GM23338 (cell line): ENCODE measurements around the gene TMC1. TPM values are rescaled to one million over a fixed set of nuclear protein-coding genes. Genes with fewer than 3 reads are reported as not detected.

Experiments used
- ATAC-seq: fragments of 200-7000 bp; cut with Tn5 transposase; 3 replicates; pipeline ENCODE4 v1.9.1; 2020
- DNase-seq: peaks from one replicate; pipeline ENCODE4 v3.0.0-alpha.2; 2015; ENCODE audit warnings: low spot score
- H2AFZ ChIP-seq: fragments of 200-600 bp; sonication (generic); 2 replicates; pipeline ENCODE4 v1.8.0; 2016; ENCODE audit warnings: antibody characterized with exemption, mild to moderate bottlenecking, moderate library complexity
- H3F3A ChIP-seq: fragments of 200-600 bp; sonication (generic); replicated peaks from 2 replicates; pipeline ENCODE4 v1.8.0; 2017; ENCODE audit warnings: antibody characterized with exemption, mixed run types, low read depth
- H3K27ac ChIP-seq: fragments of 200-600 bp; sonication (generic); 2 replicates; pipeline ENCODE4 v1.6.1; 2016; ENCODE audit warnings: low read depth
- H3K27me3 ChIP-seq: fragments of 200-600 bp; sonication (generic); 2 replicates; pipeline ENCODE4 v1.8.0; 2016; ENCODE audit warnings: mild to moderate bottlenecking, mixed run types, moderate library complexity; ENCODE audit not compliant: insufficient read depth
- H3K36me3 ChIP-seq: fragments of 200-600 bp; sonication (generic); 2 replicates; pipeline ENCODE4 v1.8.0; 2016; ENCODE audit warnings: mild to moderate bottlenecking; ENCODE audit not compliant: insufficient read depth
- H3K4me1 ChIP-seq: fragments of 200-600 bp; sonication (generic); 2 replicates; pipeline ENCODE4 v1.8.0; 2016; ENCODE audit warnings: mild to moderate bottlenecking, moderate library complexity; ENCODE audit not compliant: insufficient read depth
- H3K4me2 ChIP-seq: fragments of 200-600 bp; sonication (generic); 2 replicates; pipeline ENCODE4 v1.7.1; 2017; ENCODE audit warnings: mixed run types
- H3K4me3 ChIP-seq: fragments of 200-600 bp; sonication (generic); 2 replicates; pipeline ENCODE4 v1.6.1; 2016; ENCODE audit warnings: mixed run types
- H3K79me2 ChIP-seq: fragments of 200-600 bp; sonication (generic); replicated peaks from 2 replicates; pipeline ENCODE4 v1.8.0; 2017; ENCODE audit warnings: mild to moderate bottlenecking; ENCODE audit not compliant: insufficient read depth
- H3K9me2 ChIP-seq: fragments of 200-600 bp; sonication (generic); 2 replicates; pipeline ENCODE4 v1.8.0; 2017; ENCODE audit not compliant: insufficient read depth
- H4K20me1 ChIP-seq: fragments of 200-600 bp; sonication (generic); replicated peaks from 2 replicates; pipeline ENCODE4 v1.8.0; 2017; ENCODE audit warnings: mild to moderate bottlenecking; ENCODE audit not compliant: insufficient read depth
- H3K27ac Mint-ChIP-seq: 2 replicates; pipeline ENCODE4 v1.8.0; 2020; ENCODE audit warnings: inconsistent platforms, mild to moderate bottlenecking, moderate library complexity, mixed read lengths
- H3K27me3 Mint-ChIP-seq: 3 replicates; pipeline ENCODE4 v1.8.0; 2022; ENCODE audit warnings: low read depth, mild to moderate bottlenecking, moderate library complexity, mixed read lengths, inconsistent platforms; ENCODE audit not compliant: insufficient read depth, poor library complexity
- H3K36me3 Mint-ChIP-seq: 3 replicates; pipeline ENCODE4 v1.8.0; 2021; ENCODE audit warnings: low read depth, mild to moderate bottlenecking, inconsistent platforms, moderate library complexity, mixed read lengths
- H3K4me1 Mint-ChIP-seq: 3 replicates; pipeline ENCODE4 v1.8.0; 2020; ENCODE audit warnings: mild to moderate bottlenecking, inconsistent platforms, mixed read lengths
- H3K4me3 Mint-ChIP-seq: 3 replicates; pipeline ENCODE4 v1.8.0; 2021; ENCODE audit warnings: moderate library complexity, mild to moderate bottlenecking, inconsistent platforms, mixed read lengths
- H3K9me3 Mint-ChIP-seq: 3 replicates; pipeline ENCODE4 v1.8.0; 2020; ENCODE audit warnings: moderate library complexity, mild to moderate bottlenecking, inconsistent platforms, mixed read lengths
- CREB1 ChIP-seq: fragments of 250-450 bp; sonication (Bioruptor Pico); IDR thresholded peaks from 2 replicates; pipeline ENCODE4 v1.5.0; 2020; ENCODE audit warnings: low read depth, mild to moderate bottlenecking, moderate library complexity
- EZH2 ChIP-seq: fragments of 200-600 bp; sonication (generic); IDR thresholded peaks from one replicate; pipeline ENCODE4 v1.8.0; 2017; ENCODE audit warnings: antibody characterized with exemption, mild to moderate bottlenecking, low read depth; ENCODE audit not compliant: unreplicated experiment
- EZH2phosphoT487 ChIP-seq: fragments of 200-600 bp; sonication (generic); IDR thresholded peaks from one replicate; pipeline ENCODE4 v1.8.1; 2018; ENCODE audit warnings: antibody characterized with exemption; ENCODE audit not compliant: unreplicated experiment
- JUNB ChIP-seq: IDR thresholded peaks from one replicate; pipeline ENCODE4 v1.6.1; 2016; ENCODE audit warnings: antibody characterized with exemption; ENCODE audit not compliant: unreplicated experiment
- NANOG ChIP-seq: IDR thresholded peaks from 2 replicates; pipeline ENCODE4 v1.6.1; 2016; ENCODE audit warnings: antibody characterized with exemption, borderline replicate concordance
- POLR2AphosphoS5 ChIP-seq: IDR thresholded peaks from 2 replicates; pipeline ENCODE4 v1.6.1; 2016; ENCODE audit warnings: antibody characterized with exemption, low read depth
- STAT1 ChIP-seq: IDR thresholded peaks from one replicate; pipeline ENCODE4 v1.6.1; 2016; ENCODE audit warnings: antibody characterized with exemption; ENCODE audit not compliant: unreplicated experiment
- ZNF114 ChIP-seq: fragments of 250-450 bp; sonication (Bioruptor Pico); IDR thresholded peaks from 2 replicates; pipeline ENCODE4 v1.5.0; 2020; ENCODE audit warnings: mild to moderate bottlenecking, moderate library complexity
- ZNF331 ChIP-seq: fragments of 250-450 bp; sonication (Bioruptor Pico); IDR thresholded peaks from 2 replicates; pipeline ENCODE4 v1.5.0; 2020; ENCODE audit warnings: low read depth, mild to moderate bottlenecking, moderate library complexity
- polyA plus RNA-seq: library from polyadenylated mRNA; unstranded; fragments of >200 nt; fragmentation: Nextera tagmentation; extraction: Ambion mirVana; gene quantifications from 2 replicates; pipeline ENCODE4 v1.2.1, GENCODE V29; 2016
- total RNA-seq: library from RNA; depleted of rRNA; stranded (reverse); fragments of >200 nt; shearing (Covaris generic); gene quantifications from 2 replicates; pipeline ENCODE4 v1.2.3, GENCODE V29; 2014
- TF ChIP-seq, protein P1 (sequence below): fragments of 250-450 bp; sonication (Bioruptor Pico); IDR thresholded peaks from 2 replicates; pipeline ENCODE4 v1.5.0; 2020; ENCODE audit warnings: mild to moderate bottlenecking, moderate library complexity
- TF ChIP-seq, protein P2 (sequence below): IDR thresholded peaks from 2 replicates; pipeline ENCODE4 v1.6.1; 2016; ENCODE audit warnings: antibody characterized with exemption
- TF ChIP-seq, protein P3 (sequence below): IDR thresholded peaks from one replicate; pipeline ENCODE4 v1.6.1; 2018; ENCODE audit warnings: antibody characterized with exemption; ENCODE audit not compliant: unreplicated experiment
- TF ChIP-seq, protein P4 (sequence below), 2 experiments: fragments of 200-600 bp in 1 of 2; sonication (generic) in 1 of 2; conservative IDR thresholded peaks; 2 replicates each; pipeline versions ENCODE4 v1.5.1 to v1.6.1; 2016 to 2017; ENCODE audit warnings: antibody characterized with exemption in 2 of 2, low read depth in 2 of 2, mild to moderate bottlenecking in 2 of 2, moderate library complexity in 1 of 2

The TMC1 gene
- total and polyA plus RNA-seq, 2 experiments from 2014 or later = 0.61 to 1.2 TPM

DNA sequence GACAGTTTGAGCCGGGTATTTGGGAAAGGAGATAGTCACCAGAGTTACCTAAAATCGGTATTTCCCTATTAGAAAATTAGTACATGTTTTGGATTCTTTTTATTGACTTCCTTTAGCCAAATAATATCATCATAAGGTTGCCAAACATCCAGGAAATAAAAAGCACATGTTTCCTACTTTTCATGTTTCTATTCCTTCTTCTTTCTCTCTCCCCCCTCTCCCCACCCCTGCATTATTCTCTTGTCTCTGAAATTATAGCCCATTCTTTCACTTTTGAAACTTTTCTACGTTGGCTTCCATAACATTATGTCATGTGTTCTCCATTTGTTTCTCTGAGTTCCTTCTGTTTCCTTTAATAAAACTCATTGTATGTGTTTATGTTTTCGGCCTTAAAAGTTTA, 269.6 kb downstream of the TMC1 start:
- H3K4me2 ChIP-seq = no peak overlapping the region
- Mint-ChIP-seq H3K36me3 (peaks cover 10% of the 10 kb centered on the region), H3K27me3 (no peaks in the 10 kb centered on the region), H3K4me1 (no peaks in the 10 kb centered on the region), H3K9me3 (peaks cover 9% of the 10 kb centered on the region; the same call in 2 of the 3 replicates), H3K4me3 (no peak overlapping the region), H3K27ac (no peak overlapping the region)
- no peaks in the 10 kb centered on the region for H4K20me1 ChIP-seq
- H2AFZ ChIP-seq = no peak overlapping the region
- no peaks in the 10 kb centered on the region for H3K27me3 ChIP-seq
- DNase-seq = no peak
- TF ChIP-seq POLR2AphosphoS5 = no peak
- TF ChIP-seq NANOG = no peak
- TF ChIP-seq EZH2 = no peak
- TF ChIP-seq, protein P1, sequence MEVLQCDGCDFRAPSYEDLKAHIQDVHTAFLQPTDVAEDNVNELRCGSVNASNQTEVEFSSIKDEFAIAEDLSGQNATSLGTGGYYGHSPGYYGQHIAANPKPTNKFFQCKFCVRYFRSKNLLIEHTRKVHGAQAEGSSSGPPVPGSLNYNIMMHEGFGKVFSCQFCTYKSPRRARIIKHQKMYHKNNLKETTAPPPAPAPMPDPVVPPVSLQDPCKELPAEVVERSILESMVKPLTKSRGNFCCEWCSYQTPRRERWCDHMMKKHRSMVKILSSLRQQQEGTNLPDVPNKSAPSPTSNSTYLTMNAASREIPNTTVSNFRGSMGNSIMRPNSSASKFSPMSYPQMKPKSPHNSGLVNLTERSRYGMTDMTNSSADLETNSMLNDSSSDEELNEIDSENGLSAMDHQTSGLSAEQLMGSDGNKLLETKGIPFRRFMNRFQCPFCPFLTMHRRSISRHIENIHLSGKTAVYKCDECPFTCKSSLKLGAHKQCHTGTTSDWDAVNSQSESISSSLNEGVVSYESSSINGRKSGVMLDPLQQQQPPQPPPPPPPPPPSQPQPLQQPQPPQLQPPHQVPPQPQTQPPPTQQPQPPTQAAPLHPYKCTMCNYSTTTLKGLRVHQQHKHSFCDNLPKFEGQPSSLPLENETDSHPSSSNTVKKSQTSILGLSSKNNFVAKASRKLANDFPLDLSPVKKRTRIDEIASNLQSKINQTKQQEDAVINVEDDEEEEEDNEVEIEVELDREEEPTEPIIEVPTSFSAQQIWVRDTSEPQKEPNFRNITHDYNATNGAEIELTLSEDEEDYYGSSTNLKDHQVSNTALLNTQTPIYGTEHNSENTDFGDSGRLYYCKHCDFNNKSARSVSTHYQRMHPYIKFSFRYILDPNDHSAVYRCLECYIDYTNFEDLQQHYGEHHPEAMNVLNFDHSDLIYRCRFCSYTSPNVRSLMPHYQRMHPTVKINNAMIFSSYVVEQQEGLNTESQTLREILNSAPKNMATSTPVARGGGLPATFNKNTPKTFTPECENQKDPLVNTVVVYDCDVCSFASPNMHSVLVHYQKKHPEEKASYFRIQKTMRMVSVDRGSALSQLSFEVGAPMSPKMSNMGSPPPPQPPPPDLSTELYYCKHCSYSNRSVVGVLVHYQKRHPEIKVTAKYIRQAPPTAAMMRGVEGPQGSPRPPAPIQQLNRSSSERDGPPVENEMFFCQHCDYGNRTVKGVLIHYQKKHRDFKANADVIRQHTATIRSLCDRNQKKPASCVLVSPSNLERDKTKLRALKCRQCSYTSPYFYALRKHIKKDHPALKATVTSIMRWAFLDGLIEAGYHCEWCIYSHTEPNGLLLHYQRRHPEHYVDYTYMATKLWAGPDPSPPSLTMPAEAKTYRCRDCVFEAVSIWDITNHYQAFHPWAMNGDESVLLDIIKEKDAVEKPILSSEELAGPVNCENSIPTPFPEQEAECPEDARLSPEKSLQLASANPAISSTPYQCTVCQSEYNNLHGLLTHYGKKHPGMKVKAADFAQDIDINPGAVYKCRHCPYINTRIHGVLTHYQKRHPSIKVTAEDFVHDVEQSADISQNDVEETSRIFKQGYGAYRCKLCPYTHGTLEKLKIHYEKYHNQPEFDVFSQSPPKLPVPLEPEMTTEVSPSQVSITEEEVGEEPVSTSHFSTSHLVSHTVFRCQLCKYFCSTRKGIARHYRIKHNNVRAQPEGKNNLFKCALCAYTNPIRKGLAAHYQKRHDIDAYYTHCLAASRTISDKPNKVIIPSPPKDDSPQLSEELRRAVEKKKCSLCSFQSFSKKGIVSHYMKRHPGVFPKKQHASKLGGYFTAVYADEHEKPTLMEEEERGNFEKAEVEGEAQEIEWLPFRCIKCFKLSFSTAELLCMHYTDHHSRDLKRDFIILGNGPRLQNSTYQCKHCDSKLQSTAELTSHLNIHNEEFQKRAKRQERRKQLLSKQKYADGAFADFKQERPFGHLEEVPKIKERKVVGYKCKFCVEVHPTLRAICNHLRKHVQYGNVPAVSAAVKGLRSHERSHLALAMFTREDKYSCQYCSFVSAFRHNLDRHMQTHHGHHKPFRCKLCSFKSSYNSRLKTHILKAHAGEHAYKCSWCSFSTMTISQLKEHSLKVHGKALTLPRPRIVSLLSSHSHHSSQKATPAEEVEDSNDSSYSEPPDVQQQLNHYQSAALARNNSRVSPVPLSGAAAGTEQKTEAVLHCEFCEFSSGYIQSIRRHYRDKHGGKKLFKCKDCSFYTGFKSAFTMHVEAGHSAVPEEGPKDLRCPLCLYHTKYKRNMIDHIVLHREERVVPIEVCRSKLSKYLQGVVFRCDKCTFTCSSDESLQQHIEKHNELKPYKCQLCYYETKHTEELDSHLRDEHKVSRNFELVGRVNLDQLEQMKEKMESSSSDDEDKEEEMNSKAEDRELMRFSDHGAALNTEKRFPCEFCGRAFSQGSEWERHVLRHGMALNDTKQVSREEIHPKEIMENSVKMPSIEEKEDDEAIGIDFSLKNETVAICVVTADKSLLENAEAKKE (CRISPR knock-in tag) = no peak
- TF ChIP-seq ZNF331 (CRISPR knock-in tag) = no peak
- no peak for TF ChIP-seq CREB1 (CRISPR knock-in tag)
- TF ChIP-seq, protein P2, sequence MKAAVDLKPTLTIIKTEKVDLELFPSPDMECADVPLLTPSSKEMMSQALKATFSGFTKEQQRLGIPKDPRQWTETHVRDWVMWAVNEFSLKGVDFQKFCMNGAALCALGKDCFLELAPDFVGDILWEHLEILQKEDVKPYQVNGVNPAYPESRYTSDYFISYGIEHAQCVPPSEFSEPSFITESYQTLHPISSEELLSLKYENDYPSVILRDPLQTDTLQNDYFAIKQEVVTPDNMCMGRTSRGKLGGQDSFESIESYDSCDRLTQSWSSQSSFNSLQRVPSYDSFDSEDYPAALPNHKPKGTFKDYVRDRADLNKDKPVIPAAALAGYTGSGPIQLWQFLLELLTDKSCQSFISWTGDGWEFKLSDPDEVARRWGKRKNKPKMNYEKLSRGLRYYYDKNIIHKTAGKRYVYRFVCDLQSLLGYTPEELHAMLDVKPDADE = no peak
- TF ChIP-seq JUNB = no peak
- TF ChIP-seq, protein P3, sequence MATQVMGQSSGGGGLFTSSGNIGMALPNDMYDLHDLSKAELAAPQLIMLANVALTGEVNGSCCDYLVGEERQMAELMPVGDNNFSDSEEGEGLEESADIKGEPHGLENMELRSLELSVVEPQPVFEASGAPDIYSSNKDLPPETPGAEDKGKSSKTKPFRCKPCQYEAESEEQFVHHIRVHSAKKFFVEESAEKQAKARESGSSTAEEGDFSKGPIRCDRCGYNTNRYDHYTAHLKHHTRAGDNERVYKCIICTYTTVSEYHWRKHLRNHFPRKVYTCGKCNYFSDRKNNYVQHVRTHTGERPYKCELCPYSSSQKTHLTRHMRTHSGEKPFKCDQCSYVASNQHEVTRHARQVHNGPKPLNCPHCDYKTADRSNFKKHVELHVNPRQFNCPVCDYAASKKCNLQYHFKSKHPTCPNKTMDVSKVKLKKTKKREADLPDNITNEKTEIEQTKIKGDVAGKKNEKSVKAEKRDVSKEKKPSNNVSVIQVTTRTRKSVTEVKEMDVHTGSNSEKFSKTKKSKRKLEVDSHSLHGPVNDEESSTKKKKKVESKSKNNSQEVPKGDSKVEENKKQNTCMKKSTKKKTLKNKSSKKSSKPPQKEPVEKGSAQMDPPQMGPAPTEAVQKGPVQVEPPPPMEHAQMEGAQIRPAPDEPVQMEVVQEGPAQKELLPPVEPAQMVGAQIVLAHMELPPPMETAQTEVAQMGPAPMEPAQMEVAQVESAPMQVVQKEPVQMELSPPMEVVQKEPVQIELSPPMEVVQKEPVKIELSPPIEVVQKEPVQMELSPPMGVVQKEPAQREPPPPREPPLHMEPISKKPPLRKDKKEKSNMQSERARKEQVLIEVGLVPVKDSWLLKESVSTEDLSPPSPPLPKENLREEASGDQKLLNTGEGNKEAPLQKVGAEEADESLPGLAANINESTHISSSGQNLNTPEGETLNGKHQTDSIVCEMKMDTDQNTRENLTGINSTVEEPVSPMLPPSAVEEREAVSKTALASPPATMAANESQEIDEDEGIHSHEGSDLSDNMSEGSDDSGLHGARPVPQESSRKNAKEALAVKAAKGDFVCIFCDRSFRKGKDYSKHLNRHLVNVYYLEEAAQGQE = no peak
- TF ChIP-seq ZNF114 (CRISPR knock-in tag) = no peak
- TF ChIP-seq STAT1 = no peak
- TF ChIP-seq, protein P4, sequence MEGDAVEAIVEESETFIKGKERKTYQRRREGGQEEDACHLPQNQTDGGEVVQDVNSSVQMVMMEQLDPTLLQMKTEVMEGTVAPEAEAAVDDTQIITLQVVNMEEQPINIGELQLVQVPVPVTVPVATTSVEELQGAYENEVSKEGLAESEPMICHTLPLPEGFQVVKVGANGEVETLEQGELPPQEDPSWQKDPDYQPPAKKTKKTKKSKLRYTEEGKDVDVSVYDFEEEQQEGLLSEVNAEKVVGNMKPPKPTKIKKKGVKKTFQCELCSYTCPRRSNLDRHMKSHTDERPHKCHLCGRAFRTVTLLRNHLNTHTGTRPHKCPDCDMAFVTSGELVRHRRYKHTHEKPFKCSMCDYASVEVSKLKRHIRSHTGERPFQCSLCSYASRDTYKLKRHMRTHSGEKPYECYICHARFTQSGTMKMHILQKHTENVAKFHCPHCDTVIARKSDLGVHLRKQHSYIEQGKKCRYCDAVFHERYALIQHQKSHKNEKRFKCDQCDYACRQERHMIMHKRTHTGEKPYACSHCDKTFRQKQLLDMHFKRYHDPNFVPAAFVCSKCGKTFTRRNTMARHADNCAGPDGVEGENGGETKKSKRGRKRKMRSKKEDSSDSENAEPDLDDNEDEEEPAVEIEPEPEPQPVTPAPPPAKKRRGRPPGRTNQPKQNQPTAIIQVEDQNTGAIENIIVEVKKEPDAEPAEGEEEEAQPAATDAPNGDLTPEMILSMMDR (conservative IDR thresholded peaks at IDR 0.05; ENCODE audit: low read depth in 2 of 2) = no peak
- TF ChIP-seq EZH2phosphoT487 = no peak
- H3K79me2 ChIP-seq = no peaks in the 10 kb centered on the region
- no peaks in the 10 kb centered on the region for H3K4me1 ChIP-seq
- H3K9me2 ChIP-seq = no peaks in the 10 kb centered on the region; the same call in 1 of the 2 replicates
- H3K4me3 ChIP-seq = no peak overlapping the region
- ATAC-seq = no peak
- no peaks in the 10 kb centered on the region; the same call in 1 of the 2 replicates for H3K36me3 ChIP-seq
- no peak overlapping the region for H3K27ac ChIP-seq
- no peaks in the 10 kb centered on the region for H3F3A ChIP-seq
